Ovary (tissue), 9 donors: Measurements from ENCODE around the gene TRIO. TPM values are rescaled to one million over a fixed set of nuclear protein-coding genes. Genes with fewer than 3 reads are reported as not detected.

Source experiments
- DNase-seq, 5 donors: peaks; one replicate each; pipeline ENCODE4 v3.0.0-alpha.2; 2019 to 2020
- H3K27ac ChIP-seq, 2 donors: fragments of 200-600 bp; one replicate each; pipeline versions ENCODE4 v1.5.1 to v1.8.0; 2019 to 2022
- H3K27me3 ChIP-seq: fragments of 200-600 bp; one replicate; pipeline ENCODE4 v1.8.0; 2022
- H3K36me3 ChIP-seq: fragments of 200-600 bp; sonication (generic); one replicate; pipeline ENCODE4 v1.5.1; 2019
- H3K4me1 ChIP-seq: one replicate; pipeline ENCODE4 v1.8.1; 2013; ENCODE audit warnings: mild to moderate bottlenecking, moderate library complexity; ENCODE audit not compliant: insufficient read depth
- H3K4me3 ChIP-seq: fragments of 200-600 bp; sonication (generic); one replicate; pipeline ENCODE4 v1.5.1; 2017
- H3K9me3 ChIP-seq, 2 donors: fragments of 200-600 bp in 1 of 2; sonication (generic) in 1 of 2; one replicate each; pipeline versions ENCODE4 v1.5.1 to v1.8.1; 2013 to 2019; ENCODE audit warnings: mild to moderate bottlenecking in 1 of 2, moderate library complexity in 1 of 2
- EP300 ChIP-seq: sonication (generic); formaldehyde crosslinking; IDR thresholded peaks from one replicate; pipeline ENCODE4 v1.6.1; 2017; ENCODE audit warnings: antibody characterized with exemption
- POLR2A ChIP-seq: fragments of 450-650 bp; IDR thresholded peaks from one replicate; pipeline ENCODE4 v1.6.1; 2017; ENCODE audit warnings: antibody characterized with exemption, mild to moderate bottlenecking, moderate library complexity
- WGBS, 3 donors: extraction: QIAGEN DNeasy Blood & Tissue Kit in 1 of 3; methylation state at CpG; one replicate each; pipeline versions ENCODE4 v1.1.5 to v1.1.7; 2013 to 2017; 5-methylcytosine and 5-hydroxymethylcytosine counted together
- intact Hi-C, 4 donors: fragments of 100-400 bp; cut with DNase I; formaldehyde crosslinking; loops; one replicate each; pipeline versions ENCODE4 v1.11.0 to v1.15.1; 2022 to 2023
- polyA plus RNA-seq, 2 donors: library from polyadenylated mRNA; stranded (reverse); fragments of 200-250 nt in 1 of 2; fragments of 350-450 nt in 1 of 2; fragmentation: Illumina TruSeq in 1 of 2; extraction: RNeasy Lipid Tissue Mini Kit (QIAGEN cat#74804) in 1 of 2; gene quantifications; one replicate each; pipeline ENCODE4 v1.2.3, GENCODE V29; 2013 to 2014
- total RNA-seq, 7 donors: library from RNA; depleted of rRNA in 2 of 7; stranded (reverse); fragments of >200 nt in 2 of 7; fragmentation: NEBNext Ultra II Directional in 3 of 7; extraction: Animal tissue kit (Norgen Biotek cat#: 25700) in 3 of 7; gene quantifications; one replicate each; pipeline versions ENCODE4 v1.1.0 to v1.2.4, GENCODE V29; 2016 to 2023
- TF ChIP-seq, protein P1 (sequence below), 3 donors: fragments of 450-650 bp in 2 of 3; fragments of 200-600 bp in 1 of 3; IDR thresholded peaks; one replicate each; pipeline versions ENCODE4 v1.5.1 to v1.8.0; 2016 to 2022; ENCODE audit warnings: antibody characterized with exemption in 3 of 3, mild to moderate bottlenecking in 1 of 3
- donor health status: DM: no; HTN: no; CAD: no; lungs with moderate emphysema.
- donor health status: DM: no; HTN: no; CAD: no.
- donor health status: Bipolar disorder and iron deficiency.
- donor health status: DM: yes; HTN: yes; CAD: no.
- donor health status: DM: no; HTN: no; CAD: no.
- donor health status: DM: yes; HTN: yes; CAD: no.

The TRIO gene
- total and polyA plus RNA-seq, 9 donors, result 58.4 to 268 (median 125) TPM

DNA sequence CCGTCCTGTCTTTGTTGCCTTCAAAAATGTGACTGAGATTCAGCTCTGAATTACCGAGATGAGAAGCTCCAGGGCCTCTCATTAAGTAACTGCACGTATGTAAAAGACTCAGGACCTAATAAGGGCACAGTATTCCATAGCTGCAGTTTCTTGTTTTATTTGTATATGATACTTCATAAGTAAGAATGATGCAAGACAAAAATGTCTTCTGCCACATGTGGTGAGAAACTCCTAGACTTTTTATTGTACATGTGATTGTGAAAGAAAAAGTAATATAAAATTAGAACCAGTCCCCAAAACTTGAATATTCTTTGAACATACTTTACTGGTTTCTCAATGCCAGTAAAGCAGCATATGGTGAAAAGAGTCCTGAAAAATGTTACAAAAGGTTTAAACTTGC lies 328.4 kb downstream of the TRIO start:
- no peaks in the 10 kb centered on the region for H3K27me3 ChIP-seq
- no peaks in the 10 kb centered on the region for H3K36me3 ChIP-seq
- DNase-seq, result no peak
- H3K27ac ChIP-seq, result no peak overlapping the region
- H3K4me3 ChIP-seq, result no peak overlapping the region
- H3K9me3 ChIP-seq, result no peaks in the 10 kb centered on the region
- 90 to 92% (median 91%) methylated on average over 3 of the region's 3 CpGs for WGBS, 3 donors
- intact Hi-C loops, result no loop called here
- TF ChIP-seq EP300, result no peak
- TF ChIP-seq, protein P1, sequence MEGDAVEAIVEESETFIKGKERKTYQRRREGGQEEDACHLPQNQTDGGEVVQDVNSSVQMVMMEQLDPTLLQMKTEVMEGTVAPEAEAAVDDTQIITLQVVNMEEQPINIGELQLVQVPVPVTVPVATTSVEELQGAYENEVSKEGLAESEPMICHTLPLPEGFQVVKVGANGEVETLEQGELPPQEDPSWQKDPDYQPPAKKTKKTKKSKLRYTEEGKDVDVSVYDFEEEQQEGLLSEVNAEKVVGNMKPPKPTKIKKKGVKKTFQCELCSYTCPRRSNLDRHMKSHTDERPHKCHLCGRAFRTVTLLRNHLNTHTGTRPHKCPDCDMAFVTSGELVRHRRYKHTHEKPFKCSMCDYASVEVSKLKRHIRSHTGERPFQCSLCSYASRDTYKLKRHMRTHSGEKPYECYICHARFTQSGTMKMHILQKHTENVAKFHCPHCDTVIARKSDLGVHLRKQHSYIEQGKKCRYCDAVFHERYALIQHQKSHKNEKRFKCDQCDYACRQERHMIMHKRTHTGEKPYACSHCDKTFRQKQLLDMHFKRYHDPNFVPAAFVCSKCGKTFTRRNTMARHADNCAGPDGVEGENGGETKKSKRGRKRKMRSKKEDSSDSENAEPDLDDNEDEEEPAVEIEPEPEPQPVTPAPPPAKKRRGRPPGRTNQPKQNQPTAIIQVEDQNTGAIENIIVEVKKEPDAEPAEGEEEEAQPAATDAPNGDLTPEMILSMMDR (IDR thresholded peaks at IDR 0.05), result no peak
- no peak for TF ChIP-seq POLR2A
- H3K4me1 ChIP-seq, result no peaks in the 10 kb centered on the region

DNA sequence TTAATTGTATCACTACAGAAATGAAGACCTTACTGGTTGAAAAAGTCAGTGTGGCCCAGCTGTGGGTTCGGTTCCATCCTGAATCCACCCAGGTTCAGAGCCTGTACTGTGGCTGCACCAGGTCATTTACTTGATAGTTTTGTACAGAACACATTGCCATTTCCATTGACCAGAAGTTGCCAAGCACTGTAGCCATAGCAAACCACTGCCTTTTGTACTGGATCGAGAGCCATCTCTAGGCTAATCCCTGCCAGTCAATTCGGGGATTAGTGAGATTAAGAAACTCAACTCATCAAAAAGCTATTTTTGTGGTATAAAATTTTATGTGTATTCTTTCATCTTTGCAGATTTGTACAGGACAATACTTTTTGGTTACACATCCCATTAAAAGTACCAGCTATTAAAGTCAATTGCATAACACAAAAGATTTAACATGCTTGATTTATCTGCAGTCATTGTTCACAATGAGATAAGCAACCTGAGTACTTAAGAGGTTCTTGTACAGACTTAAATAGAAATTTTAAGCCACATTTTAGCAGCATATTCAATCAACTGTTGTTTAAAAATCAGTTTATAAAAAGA lies 329.9 kb downstream of the TRIO start:
- no peaks in the 10 kb centered on the region for H3K9me3 ChIP-seq
- DNase-seq, result no peak
- H3K4me1 ChIP-seq, result no peaks in the 10 kb centered on the region
- no peak overlapping the region for H3K4me3 ChIP-seq
- intact Hi-C loops, result no loop called here
- no peaks in the 10 kb centered on the region for H3K27me3 ChIP-seq
- TF ChIP-seq POLR2A (no peak), EP300 (no peak)
- TF ChIP-seq, protein P1 (IDR thresholded peaks at IDR 0.05), result no peak
- no peak overlapping the region for H3K27ac ChIP-seq
- no peaks in the 10 kb centered on the region for H3K36me3 ChIP-seq
- 88 to 93% (median 91%) methylated on average over 3 of the region's 3 CpGs for WGBS, 3 donors

DNA sequence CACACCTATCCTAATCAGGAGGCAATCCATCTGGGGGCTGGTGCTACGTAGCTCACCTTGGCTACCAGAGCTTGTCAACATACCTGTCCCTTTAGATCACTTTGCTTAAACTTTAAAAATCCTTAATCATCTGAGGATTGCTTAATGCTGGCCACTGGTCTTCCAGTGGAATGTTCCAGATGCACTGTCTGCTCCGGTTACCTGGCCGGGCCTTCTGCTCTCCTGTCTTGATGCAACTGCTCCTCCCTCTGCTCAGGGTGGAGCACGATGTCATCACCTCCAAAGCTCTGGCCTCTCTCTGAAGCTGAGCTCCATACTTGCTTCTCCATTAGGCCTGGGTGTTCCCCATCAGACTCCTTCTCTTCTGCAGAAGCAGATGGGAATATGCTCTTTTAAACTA lies 331.9 kb downstream of the TRIO start:
- H3K36me3 ChIP-seq, result no peaks in the 10 kb centered on the region
- no peaks in the 10 kb centered on the region for H3K4me1 ChIP-seq
- intact Hi-C loops, result no loop called here
- no peak overlapping the region for H3K27ac ChIP-seq
- no peaks in the 10 kb centered on the region for H3K27me3 ChIP-seq
- no peak for TF ChIP-seq EP300
- TF ChIP-seq, protein P1 (IDR thresholded peaks at IDR 0.05), result no peak
- TF ChIP-seq POLR2A, result no peak
- no peak overlapping the region for H3K4me3 ChIP-seq
- no peaks in the 10 kb centered on the region for H3K9me3 ChIP-seq
- WGBS, 3 donors, result 94 to 96% (median 96%) methylated on average over 4 of the region's 4 CpGs
- no peak for DNase-seq

DNA sequence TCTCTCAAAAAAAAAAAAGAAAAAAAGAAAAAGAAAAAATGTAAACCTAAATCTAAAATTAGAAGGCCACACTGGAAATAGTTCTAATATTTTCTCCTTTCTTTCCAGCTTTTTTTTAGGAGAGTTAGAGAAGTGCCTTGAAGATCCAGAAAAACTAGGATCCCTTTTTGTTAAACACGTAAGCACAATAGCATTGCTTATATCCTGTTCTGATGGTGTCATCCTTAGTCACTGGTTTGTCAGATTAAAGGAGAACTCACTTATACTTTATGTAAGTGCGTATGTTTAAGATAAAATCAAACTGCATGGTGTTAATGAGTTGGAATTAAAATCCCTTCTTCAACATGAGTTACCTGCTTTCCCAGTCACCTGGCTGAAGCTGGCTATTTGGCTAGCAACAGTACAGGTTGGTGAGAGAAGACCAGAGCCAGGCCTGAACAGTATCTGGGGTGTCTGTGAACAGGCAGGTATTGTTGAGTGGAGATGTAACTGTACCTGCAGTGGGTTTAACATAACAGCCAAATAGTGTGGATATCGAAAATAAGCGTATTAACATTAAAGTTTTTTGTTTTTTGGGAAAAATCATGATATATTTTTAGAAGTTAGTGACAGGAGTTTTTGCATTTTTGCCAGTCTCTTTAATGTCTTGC lies 333.8 kb downstream of the TRIO start:
- no peak for DNase-seq

More for the DNA sequence above, 333.8 kb downstream of the TRIO start:
- H3K36me3 ChIP-seq, result no peaks in the 10 kb centered on the region
- H3K9me3 ChIP-seq, result no peaks in the 10 kb centered on the region
- intact Hi-C loops, result no loop called here
- no peaks in the 10 kb centered on the region for H3K27me3 ChIP-seq
- WGBS, 3 donors, result 91 to 95% (median 92%) methylated on average over 4 of the region's 4 CpGs
- H3K4me1 ChIP-seq, result no peaks in the 10 kb centered on the region
- TF ChIP-seq EP300 (no peak), POLR2A (no peak)
- TF ChIP-seq, protein P1 (IDR thresholded peaks at IDR 0.05), result no peak
- no peak overlapping the region for H3K27ac ChIP-seq
- H3K4me3 ChIP-seq, result no peak overlapping the region
